ENCODE results near the gene LRCOL1. TPM values are rescaled to one million over a fixed set of nuclear protein-coding genes. Genes with fewer than 3 reads are reported as not detected.

The LRCOL1 gene
- total and polyA plus RNA-seq, 7 donors, result 0.13 to 0.32 TPM; not detected in 5

DNA sequence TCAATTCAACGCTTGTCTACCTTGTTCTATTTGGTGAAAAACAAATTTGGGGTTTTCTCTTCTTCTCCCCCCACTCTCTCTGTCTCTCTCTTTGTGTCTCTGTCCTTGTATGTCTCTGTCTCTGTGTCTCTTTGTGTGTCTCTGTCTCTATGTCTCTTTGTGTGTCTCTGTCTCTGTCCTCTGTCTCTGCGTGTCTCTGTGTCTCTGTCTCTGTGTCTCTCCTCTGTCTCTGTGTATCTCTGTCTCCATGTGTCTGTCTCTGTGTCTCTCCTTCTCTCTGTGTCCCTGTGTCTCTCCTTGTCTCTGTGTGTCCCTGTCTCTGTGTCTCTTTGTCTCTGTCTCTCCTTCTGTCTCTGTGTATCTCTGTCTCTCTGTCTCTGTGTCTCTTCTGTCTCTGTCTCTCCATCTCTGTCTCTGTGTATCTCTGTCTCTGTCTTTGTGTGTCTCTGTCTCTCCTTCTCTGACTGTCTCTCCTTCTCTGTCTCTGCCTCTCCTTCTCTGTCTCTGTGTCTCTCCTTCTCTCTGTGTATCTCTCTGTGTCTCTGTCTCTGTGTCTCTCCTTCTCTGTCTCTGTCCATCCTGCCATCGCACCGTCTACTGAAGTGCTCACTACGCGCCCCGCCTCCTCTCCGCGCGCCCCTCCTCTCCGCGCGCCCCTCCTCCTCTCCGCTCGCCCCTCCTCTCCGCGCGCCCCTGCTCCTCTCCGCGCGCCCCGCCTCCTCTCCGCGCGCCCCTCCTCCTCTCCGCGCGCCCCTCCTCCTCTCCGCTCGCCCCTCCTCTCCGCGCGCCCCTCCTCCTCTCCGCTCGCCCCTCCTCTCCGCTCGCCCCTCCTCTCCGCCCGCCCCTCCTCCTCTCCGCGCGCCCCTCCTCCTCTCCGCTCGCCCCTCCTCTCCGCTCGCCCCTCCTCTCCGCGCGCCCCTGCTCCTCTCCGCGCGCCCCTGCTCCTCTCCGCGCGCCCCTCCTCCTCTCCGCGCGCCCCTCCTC is 12.8 kb downstream of the LRCOL1 start:
- Histone ChIP-seq H3K4me1 (no peaks in the 10 kb centered on the region), H3K27ac (no peak overlapping the region), H3K27me3 (ENCODE audit: insufficient read depth in 3 of 3, low read length in 2 of 3) (peaks cover 0 to 49% (median 1%) of the 10 kb centered on the region in 3 donors), H3K4me3 (peak overlapping the region; percentile 49), H3K36me3 (ENCODE audit: insufficient read depth in 1 of 2, low read depth in 1 of 2) (no peaks in the 10 kb centered on the region), H3K9me3 (no peaks in the 10 kb centered on the region)
- ATAC-seq (no peak), DNase-seq (no peak)
- TF ChIP-seq, protein P1, sequence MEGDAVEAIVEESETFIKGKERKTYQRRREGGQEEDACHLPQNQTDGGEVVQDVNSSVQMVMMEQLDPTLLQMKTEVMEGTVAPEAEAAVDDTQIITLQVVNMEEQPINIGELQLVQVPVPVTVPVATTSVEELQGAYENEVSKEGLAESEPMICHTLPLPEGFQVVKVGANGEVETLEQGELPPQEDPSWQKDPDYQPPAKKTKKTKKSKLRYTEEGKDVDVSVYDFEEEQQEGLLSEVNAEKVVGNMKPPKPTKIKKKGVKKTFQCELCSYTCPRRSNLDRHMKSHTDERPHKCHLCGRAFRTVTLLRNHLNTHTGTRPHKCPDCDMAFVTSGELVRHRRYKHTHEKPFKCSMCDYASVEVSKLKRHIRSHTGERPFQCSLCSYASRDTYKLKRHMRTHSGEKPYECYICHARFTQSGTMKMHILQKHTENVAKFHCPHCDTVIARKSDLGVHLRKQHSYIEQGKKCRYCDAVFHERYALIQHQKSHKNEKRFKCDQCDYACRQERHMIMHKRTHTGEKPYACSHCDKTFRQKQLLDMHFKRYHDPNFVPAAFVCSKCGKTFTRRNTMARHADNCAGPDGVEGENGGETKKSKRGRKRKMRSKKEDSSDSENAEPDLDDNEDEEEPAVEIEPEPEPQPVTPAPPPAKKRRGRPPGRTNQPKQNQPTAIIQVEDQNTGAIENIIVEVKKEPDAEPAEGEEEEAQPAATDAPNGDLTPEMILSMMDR (IDR thresholded peaks at IDR 0.05), result no peak
- 6 to 14% (median 9%) methylated on average over 10 to 49 of the region's 58 CpGs for WGBS, 3 donors
- intact Hi-C loops (cut with DNase I), result no loop called here

DNA sequence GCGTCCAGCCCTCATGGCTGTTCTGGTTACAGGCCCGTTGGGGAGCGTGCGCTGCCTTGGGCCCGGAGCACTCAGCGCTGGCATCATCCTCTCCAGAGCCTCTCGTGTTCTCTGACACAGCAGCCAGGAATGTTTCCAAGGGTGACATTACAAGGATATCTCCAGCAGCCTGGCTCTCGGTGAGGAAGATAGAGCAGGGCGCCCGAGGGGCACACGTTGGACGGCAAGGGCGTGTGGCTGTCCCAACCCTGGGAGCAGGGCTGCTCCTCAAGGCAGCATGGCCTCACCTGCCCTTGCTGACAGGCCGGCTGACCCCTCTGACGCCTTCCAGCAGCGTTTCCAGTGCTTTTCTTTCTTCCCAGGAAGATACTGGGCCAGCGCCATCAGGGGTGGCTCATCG is 14.4 kb downstream of the LRCOL1 start:
- ATAC-seq, result no peak
- peak in 1 of 2 donors; percentile 7 for DNase-seq
- no peaks in the 10 kb centered on the region for H3K36me3 ChIP-seq (ENCODE audit: insufficient read depth in 1 of 2, low read depth in 1 of 2)
- intact Hi-C loops (cut with DNase I), result no loop called here
- H3K27ac ChIP-seq, result no peak overlapping the region
- no peaks in the 10 kb centered on the region for H3K9me3 ChIP-seq
- peaks cover 0 to 44% (median 0%) of the 10 kb centered on the region in 3 donors for H3K27me3 ChIP-seq (ENCODE audit: insufficient read depth in 3 of 3, low read length in 2 of 3)
- H3K4me3 ChIP-seq, result no peak overlapping the region
- TF ChIP-seq, protein P1 (IDR thresholded peaks at IDR 0.05), result no peak
- no peaks in the 10 kb centered on the region for H3K4me1 ChIP-seq
- 54 to 60% (median 59%) methylated on average over 18 of the region's 18 CpGs for WGBS, 3 donors

DNA sequence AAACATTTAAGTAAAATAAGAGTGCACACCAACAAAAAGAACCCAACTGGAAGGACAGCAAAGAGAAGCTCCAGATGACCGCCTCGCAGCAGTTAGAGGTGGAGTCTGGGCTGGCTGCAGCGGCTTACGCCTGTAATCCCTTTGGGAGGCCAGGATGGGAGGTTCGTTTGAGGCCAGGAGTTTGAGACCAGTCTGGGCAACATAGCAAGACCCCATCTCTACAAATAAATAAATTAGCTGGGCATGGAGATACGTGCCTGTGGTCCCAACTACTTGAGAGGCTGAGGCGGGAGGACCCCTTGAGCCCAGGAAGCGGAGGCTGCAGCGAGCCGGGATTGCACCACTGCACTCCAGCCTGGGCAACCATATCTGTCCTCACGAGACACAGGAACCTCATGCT is 15.2 kb downstream of the LRCOL1 start:
- H3K27ac ChIP-seq, result no peak overlapping the region
- no peak for ATAC-seq
- TF ChIP-seq, protein P1 (IDR thresholded peaks at IDR 0.05), result no peak
- no peaks in the 10 kb centered on the region for H3K9me3 ChIP-seq
- no peaks in the 10 kb centered on the region for H3K36me3 ChIP-seq (ENCODE audit: insufficient read depth in 1 of 2, low read depth in 1 of 2)
- H3K4me3 ChIP-seq, result no peak overlapping the region
- WGBS, 3 donors, result 73 to 82% (median 75%) methylated on average over 11 of the region's 11 CpGs
- no peak for DNase-seq
- no peaks in the 10 kb centered on the region for H3K4me1 ChIP-seq
- intact Hi-C loops (cut with DNase I), result no loop called here
- peaks cover 0 to 39% (median 0%) of the 10 kb centered on the region in 3 donors for H3K27me3 ChIP-seq (ENCODE audit: insufficient read depth in 3 of 3, low read length in 2 of 3)

DNA sequence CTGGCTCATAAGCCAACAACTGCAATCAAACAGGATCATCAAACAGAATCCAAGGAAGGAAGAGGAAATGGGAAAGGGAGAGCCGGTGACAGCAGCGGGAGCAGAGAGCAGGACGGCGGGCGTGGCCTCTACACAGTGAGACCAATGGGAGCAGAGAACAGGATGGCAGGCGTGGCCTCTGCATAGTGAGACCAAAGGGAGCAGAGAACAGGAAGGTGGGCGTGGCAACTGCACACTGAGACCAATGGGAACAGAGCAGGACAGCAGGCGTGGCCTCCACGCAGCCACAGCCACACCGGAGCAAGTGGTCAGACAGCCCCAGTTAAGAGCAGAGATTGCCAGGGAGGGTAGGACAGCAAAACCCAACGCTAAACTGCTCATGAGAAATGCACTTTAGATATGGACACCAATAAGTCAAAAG is 16.4 kb downstream of the LRCOL1 start:
- peak overlapping the region; percentile 35 for H3K4me3 ChIP-seq
- WGBS, 3 donors, result 3 to 25% (median 13%) methylated on average over 11 of the region's 11 CpGs
- H3K27ac ChIP-seq, result no peak overlapping the region
- H3K36me3 ChIP-seq (ENCODE audit: insufficient read depth in 1 of 2, low read depth in 1 of 2), result no peaks in the 10 kb centered on the region
- no peaks in the 10 kb centered on the region for H3K9me3 ChIP-seq
- H3K4me1 ChIP-seq, result no peaks in the 10 kb centered on the region
- DNase-seq, result peak; percentile 89 to 96
- TF ChIP-seq, protein P1 (IDR thresholded peaks at IDR 0.05), result no peak
- peaks cover 0 to 29% (median 0%) of the 10 kb centered on the region in 3 donors for H3K27me3 ChIP-seq (ENCODE audit: insufficient read depth in 3 of 3, low read length in 2 of 3)
- intact Hi-C loops (cut with DNase I), result no loop called here
- ATAC-seq, result peak; percentile 100
